GM12878 (cell line): ENCODE data around the gene DENND2C. TPM values are rescaled to one million over a fixed set of nuclear protein-coding genes. Genes with fewer than 3 reads are reported as not detected.
A peak's percentile ranks its signal among the peaks of the same experiment; 100 is the strongest.

Source experiments
- EP300 ChIP-seq, 2 experiments: fragments of 150-350 bp in 1 of 2; IDR thresholded peaks; 2 replicates each; pipeline ENCODE4 v1.6.1; 2011 to 2012; ENCODE audit warnings: low read depth in 2 of 2, low read length in 2 of 2, borderline replicate concordance in 1 of 2, improper control_type of control experiment in 1 of 2, inconsistent platforms in 1 of 2; ENCODE audit not compliant: control insufficient read depth in 1 of 2
- FOXM1 ChIP-seq: IDR thresholded peaks from 2 replicates; pipeline ENCODE4 v1.6.1; 2012; ENCODE audit warnings: low read depth, mild to moderate bottlenecking, inconsistent platforms, low read length, moderate library complexity
- GABPA ChIP-seq: IDR thresholded peaks from 2 replicates; pipeline ENCODE4 v1.6.1; 2014; ENCODE audit warnings: antibody characterized with exemption, low read depth, mild to moderate bottlenecking, inconsistent platforms
- IRF4 ChIP-seq: IDR thresholded peaks from 2 replicates; pipeline ENCODE4 v1.6.1; 2011; ENCODE audit warnings: low read depth, low read length
- JUND ChIP-seq: IDR thresholded peaks from 2 replicates; pipeline ENCODE4 v1.6.1; 2012; ENCODE audit warnings: low read depth, mild to moderate bottlenecking, low read length, improper control_type of control experiment, moderate library complexity
- KDM1A ChIP-seq: fragments of 200-600 bp; sonication (generic); IDR thresholded peaks from 2 replicates; pipeline ENCODE4 v1.6.1; 2016; ENCODE audit warnings: borderline replicate concordance
- MEF2B ChIP-seq: fragments of 450-650 bp; IDR thresholded peaks from 2 replicates; pipeline ENCODE4 v1.6.1; 2018; ENCODE audit warnings: mild to moderate bottlenecking, moderate library complexity; ENCODE audit not compliant: partially characterized antibody, poor library complexity, severe bottlenecking
- MXI1 ChIP-seq: fragments of 150-350 bp; IDR thresholded peaks from 2 replicates; pipeline ENCODE4 v1.6.1; 2011; ENCODE audit warnings: low read depth, mild to moderate bottlenecking, inconsistent platforms, low read length, improper control_type of control experiment
- MYB ChIP-seq: fragments of 150-350 bp; IDR thresholded peaks from 2 replicates; pipeline ENCODE4 v1.6.1; 2014; ENCODE audit warnings: mild to moderate bottlenecking, low read depth, low read length, borderline replicate concordance
- PML ChIP-seq: IDR thresholded peaks from 2 replicates; pipeline ENCODE4 v1.6.1; 2012; ENCODE audit warnings: low read length, inconsistent platforms
- RFX5 ChIP-seq: IDR thresholded peaks from 2 replicates; pipeline ENCODE4 v1.6.1; 2011; ENCODE audit warnings: low read depth, low read length, improper control_type of control experiment
- SRF ChIP-seq, 2 experiments: IDR thresholded peaks; 2 replicates each; pipeline ENCODE4 v1.6.1; 2011; ENCODE audit warnings: low read depth in 2 of 2, low read length in 2 of 2, mild to moderate bottlenecking in 1 of 2, moderate library complexity in 1 of 2
- TARDBP ChIP-seq: IDR thresholded peaks from 2 replicates; pipeline ENCODE4 v1.6.1; 2016; ENCODE audit warnings: borderline replicate concordance
- TCF7 ChIP-seq: IDR thresholded peaks from 2 replicates; pipeline ENCODE4 v1.6.1; 2014; ENCODE audit warnings: antibody characterized with exemption, borderline replicate concordance
- ZNF217 ChIP-seq: fragments of 450-650 bp; IDR thresholded peaks from 2 replicates; pipeline ENCODE4 v1.6.1; 2017; ENCODE audit warnings: antibody characterized with exemption, mild to moderate bottlenecking
- polyA plus RNA-seq, 11 experiments: library from polyadenylated mRNA; depleted of rRNA in 4 of 11; unstranded in 6 of 11; stranded (reverse) in 5 of 11; fragments of >200 nt; fragmentation: Nextera tagmentation in 4 of 11; fragmentation: Illumina TruSeq in 1 of 11; extraction: Ambion mirVana in 4 of 11; extraction: Trizol in 1 of 11; gene quantifications; 1 replicate in 1 of 11; 2 replicates in 10 of 11; pipeline versions ENCODE4 v1.2.1 to v1.2.3, GENCODE V29; 2011 to 2016; ENCODE audit warnings: inconsistent platforms in 2 of 11, missing spikeins in 2 of 11, low read depth in 1 of 11
- total RNA-seq, 4 experiments: library from RNA; depleted of rRNA in 3 of 4; stranded (reverse); fragments of >200 nt in 3 of 4; fragmentation: Illumina TruSeq in 1 of 4; extraction: Trizol in 1 of 4; gene quantifications; 2 replicates each; pipeline versions ENCODE4 v1.2.1 to v1.2.3, GENCODE V29; 2013 to 2021
- TF ChIP-seq, protein P1 (sequence below): fragments of 450-650 bp; IDR thresholded peaks from 2 replicates; pipeline ENCODE4 v1.6.1; 2016; ENCODE audit warnings: mild to moderate bottlenecking
- TF ChIP-seq, protein P2 (sequence below): IDR thresholded peaks from 2 replicates; pipeline ENCODE4 v1.6.1; 2012; ENCODE audit warnings: low read depth, low read length, improper control_type of control experiment
- TF ChIP-seq, protein P3 (sequence below): IDR thresholded peaks from 2 replicates; pipeline ENCODE4 v1.6.1; 2011; ENCODE audit warnings: low read depth, mild to moderate bottlenecking, low read length, moderate library complexity, borderline replicate concordance; ENCODE audit errors: extremely low read depth
- TF ChIP-seq, protein P4 (sequence below): IDR thresholded peaks from 2 replicates; pipeline ENCODE4 v1.6.1; 2012; ENCODE audit warnings: improper control_type of control experiment, low read depth, low read length; ENCODE audit not compliant: insufficient replicate concordance
- TF ChIP-seq, protein P5 (sequence below): IDR thresholded peaks from 2 replicates; pipeline ENCODE4 v1.6.1; 2011; ENCODE audit warnings: low read depth, low read length, improper control_type of control experiment, borderline replicate concordance

The DENND2C gene
- total and polyA plus RNA-seq, 10 of the 15 experiments (the other 5 are each of a cell fraction or from before 2014, with no cell fraction given), result 0.01 to 0.10 (median 0.06) TPM; not detected in 3

DNA sequence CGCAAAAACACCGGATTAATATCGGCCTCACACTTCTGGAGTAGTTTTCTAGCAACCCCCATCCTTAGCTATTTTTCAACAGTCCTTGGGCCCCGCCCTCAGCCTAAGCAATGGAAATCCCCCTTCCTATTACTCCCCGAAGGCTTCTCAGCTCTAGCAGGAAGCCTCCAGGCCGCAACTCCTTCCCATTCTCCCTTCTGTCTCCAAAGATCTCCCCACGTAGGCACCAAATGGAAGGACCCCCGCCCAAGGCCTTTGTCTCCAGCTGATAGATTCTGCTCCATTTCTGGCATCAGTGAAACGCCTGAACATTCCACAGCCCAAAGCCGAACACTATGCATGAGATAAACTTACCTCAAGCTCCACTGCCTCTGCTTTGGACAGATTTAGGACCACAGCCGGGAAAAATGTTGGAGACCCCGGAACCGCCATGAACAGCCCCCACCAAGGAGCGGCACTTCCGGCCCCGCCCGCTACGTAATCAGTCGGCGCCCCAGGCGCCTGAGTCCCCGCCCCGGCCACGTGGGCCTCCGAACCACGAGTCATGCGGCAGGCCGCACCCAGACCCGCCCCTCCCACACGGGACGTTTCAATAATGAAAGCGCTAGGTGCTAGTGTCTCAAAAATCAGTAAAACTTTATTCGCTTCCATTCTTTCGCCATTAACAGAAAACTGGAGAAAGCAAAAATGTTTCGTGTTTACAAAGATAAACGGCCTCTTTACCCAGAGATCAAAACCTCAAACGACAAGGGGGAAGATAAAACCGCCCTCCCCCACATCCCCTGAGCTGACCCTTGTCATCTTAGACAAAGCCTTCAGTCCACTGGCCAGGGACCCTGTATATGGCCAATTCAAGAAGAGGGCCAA is 46.7 kb upstream of the DENND2C start, which contains the start of gene NRAS (continued):
- TF ChIP-seq, protein P1, sequence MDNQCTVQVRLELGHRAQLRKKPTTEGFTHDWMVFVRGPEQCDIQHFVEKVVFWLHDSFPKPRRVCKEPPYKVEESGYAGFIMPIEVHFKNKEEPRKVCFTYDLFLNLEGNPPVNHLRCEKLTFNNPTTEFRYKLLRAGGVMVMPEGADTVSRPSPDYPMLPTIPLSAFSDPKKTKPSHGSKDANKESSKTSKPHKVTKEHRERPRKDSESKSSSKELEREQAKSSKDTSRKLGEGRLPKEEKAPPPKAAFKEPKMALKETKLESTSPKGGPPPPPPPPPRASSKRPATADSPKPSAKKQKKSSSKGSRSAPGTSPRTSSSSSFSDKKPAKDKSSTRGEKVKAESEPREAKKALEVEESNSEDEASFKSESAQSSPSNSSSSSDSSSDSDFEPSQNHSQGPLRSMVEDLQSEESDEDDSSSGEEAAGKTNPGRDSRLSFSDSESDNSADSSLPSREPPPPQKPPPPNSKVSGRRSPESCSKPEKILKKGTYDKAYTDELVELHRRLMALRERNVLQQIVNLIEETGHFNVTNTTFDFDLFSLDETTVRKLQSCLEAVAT, result peak; percentile 75
- no peak; the same call in 1 of the 2 replicates for TF ChIP-seq TARDBP
- peak; percentile 40 to 91; a peak in 3 of 4 replicates for TF ChIP-seq SRF (IDR thresholded peaks at IDR 0.05; ENCODE audit: low read depth in 2 of 2, low read length in 2 of 2)
- peak; percentile 32 for TF ChIP-seq MEF2B
- TF ChIP-seq ZNF217, result no peak
- peak; percentile 87; the same call in 1 of the 2 replicates for TF ChIP-seq PML
- TF ChIP-seq MXI1, result peak; percentile 99
- TF ChIP-seq EP300 (IDR thresholded peaks at IDR 0.05; ENCODE audit: borderline replicate concordance in 1 of 2, control insufficient read depth in 1 of 2, low read depth in 2 of 2, low read length in 2 of 2), result peak in 1 of 2 experiments; percentile 30; a peak in 1 of 4 replicates
- no peak for TF ChIP-seq MYB
- no peak for TF ChIP-seq KDM1A
- TF ChIP-seq FOXM1, result no peak; the same call in 1 of the 2 replicates
- TF ChIP-seq GABPA, result peak; percentile 82
- TF ChIP-seq IRF4, result no peak
- TF ChIP-seq, protein P2, sequence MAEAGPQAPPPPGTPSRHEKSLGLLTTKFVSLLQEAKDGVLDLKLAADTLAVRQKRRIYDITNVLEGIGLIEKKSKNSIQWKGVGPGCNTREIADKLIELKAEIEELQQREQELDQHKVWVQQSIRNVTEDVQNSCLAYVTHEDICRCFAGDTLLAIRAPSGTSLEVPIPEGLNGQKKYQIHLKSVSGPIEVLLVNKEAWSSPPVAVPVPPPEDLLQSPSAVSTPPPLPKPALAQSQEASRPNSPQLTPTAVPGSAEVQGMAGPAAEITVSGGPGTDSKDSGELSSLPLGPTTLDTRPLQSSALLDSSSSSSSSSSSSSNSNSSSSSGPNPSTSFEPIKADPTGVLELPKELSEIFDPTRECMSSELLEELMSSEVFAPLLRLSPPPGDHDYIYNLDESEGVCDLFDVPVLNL, result no peak
- no peak for TF ChIP-seq RFX5
- TF ChIP-seq TCF7, result no peak
- no peak for TF ChIP-seq JUND
- TF ChIP-seq, protein P3, sequence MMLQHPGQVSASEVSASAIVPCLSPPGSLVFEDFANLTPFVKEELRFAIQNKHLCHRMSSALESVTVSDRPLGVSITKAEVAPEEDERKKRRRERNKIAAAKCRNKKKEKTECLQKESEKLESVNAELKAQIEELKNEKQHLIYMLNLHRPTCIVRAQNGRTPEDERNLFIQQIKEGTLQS, result peak; percentile 94; the same call in 1 of the 2 replicates
- TF ChIP-seq, protein P4, sequence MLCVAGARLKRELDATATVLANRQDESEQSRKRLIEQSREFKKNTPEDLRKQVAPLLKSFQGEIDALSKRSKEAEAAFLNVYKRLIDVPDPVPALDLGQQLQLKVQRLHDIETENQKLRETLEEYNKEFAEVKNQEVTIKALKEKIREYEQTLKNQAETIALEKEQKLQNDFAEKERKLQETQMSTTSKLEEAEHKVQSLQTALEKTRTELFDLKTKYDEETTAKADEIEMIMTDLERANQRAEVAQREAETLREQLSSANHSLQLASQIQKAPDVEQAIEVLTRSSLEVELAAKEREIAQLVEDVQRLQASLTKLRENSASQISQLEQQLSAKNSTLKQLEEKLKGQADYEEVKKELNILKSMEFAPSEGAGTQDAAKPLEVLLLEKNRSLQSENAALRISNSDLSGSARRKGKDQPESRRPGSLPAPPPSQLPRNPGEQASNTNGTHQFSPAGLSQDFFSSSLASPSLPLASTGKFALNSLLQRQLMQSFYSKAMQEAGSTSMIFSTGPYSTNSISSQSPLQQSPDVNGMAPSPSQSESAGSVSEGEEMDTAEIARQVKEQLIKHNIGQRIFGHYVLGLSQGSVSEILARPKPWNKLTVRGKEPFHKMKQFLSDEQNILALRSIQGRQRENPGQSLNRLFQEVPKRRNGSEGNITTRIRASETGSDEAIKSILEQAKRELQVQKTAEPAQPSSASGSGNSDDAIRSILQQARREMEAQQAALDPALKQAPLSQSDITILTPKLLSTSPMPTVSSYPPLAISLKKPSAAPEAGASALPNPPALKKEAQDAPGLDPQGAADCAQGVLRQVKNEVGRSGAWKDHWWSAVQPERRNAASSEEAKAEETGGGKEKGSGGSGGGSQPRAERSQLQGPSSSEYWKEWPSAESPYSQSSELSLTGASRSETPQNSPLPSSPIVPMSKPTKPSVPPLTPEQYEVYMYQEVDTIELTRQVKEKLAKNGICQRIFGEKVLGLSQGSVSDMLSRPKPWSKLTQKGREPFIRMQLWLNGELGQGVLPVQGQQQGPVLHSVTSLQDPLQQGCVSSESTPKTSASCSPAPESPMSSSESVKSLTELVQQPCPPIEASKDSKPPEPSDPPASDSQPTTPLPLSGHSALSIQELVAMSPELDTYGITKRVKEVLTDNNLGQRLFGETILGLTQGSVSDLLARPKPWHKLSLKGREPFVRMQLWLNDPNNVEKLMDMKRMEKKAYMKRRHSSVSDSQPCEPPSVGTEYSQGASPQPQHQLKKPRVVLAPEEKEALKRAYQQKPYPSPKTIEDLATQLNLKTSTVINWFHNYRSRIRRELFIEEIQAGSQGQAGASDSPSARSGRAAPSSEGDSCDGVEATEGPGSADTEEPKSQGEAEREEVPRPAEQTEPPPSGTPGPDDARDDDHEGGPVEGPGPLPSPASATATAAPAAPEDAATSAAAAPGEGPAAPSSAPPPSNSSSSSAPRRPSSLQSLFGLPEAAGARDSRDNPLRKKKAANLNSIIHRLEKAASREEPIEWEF, result no peak
- TF ChIP-seq, protein P5, sequence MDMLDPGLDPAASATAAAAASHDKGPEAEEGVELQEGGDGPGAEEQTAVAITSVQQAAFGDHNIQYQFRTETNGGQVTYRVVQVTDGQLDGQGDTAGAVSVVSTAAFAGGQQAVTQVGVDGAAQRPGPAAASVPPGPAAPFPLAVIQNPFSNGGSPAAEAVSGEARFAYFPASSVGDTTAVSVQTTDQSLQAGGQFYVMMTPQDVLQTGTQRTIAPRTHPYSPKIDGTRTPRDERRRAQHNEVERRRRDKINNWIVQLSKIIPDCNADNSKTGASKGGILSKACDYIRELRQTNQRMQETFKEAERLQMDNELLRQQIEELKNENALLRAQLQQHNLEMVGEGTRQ, result peak; percentile 93
